Measurements from ENCODE around the gene CBX8.

CBX8 gene

DNA sequence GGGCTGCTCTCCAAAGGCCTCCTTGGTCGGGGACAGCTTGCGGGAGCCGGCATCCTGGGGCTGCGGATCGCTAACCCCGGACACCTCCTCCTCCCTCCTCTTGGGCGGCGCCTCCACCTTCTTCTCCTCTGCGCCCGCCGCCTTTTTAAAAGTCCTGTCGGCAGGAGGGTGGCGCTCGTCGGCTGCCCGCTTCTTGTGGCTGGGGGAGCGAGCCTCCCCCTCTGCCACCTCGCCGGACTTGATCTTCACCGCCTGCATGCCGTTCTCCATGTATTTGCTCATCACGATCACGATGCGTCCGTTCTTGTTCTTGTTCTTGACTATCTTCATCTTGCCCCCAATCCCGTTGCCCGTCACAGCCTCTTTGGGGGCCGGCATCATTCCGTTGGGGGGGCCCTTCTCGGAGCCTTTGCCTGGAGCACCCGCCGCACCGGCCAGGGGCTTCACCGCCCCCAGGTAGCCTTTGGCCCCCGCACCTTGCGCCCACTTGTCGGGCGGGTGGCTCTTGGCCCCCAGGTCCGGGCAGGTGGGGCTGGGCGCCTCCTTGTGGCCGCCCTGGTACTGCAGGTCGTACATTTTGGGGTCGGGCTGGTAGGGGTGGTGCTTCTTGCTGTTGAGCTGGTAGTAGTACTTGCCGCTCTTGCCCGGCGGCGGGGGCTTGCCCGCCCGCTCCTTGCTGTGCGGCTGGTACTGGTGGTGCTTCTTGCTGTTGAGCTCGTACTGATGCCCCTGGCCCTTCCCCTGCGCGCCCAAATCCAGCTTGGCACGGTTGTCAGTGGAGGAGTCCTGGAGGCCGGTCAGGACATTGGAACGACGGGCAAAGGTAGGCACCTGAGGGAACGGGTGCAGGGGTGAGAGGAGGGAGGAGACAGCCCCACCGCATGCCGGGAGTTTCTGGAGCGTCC lies 37.9 kb upstream of the CBX8 start:
- Histone ChIP-seq H3K36me3 (ENCODE audit: control insufficient read depth in 2 of 2, insufficient read depth in 2 of 2, low read length in 2 of 2) (peaks cover 0 to 3% of the 10 kb centered on the region in 2 donors), H3K9me3 (ENCODE audit: control insufficient read depth in 2 of 2, low read length in 2 of 2) (no peaks in the 10 kb centered on the region), H3K4me3 (ENCODE audit: low read length in 2 of 2) (no peak overlapping the region), H3K4me1 (ENCODE audit: control insufficient read depth, insufficient read depth, low read length) (peaks cover 48% of the 10 kb centered on the region), H3K27ac (ENCODE audit: low read length) (no peak overlapping the region), H3K9ac (ENCODE audit: low read length in 2 of 2) (no peak overlapping the region), H3K27me3 (ENCODE audit: control insufficient read depth in 1 of 2, insufficient read depth in 2 of 2, low read length in 2 of 2) (peaks cover 0 to 3% of the 10 kb centered on the region in 2 donors)

DNA sequence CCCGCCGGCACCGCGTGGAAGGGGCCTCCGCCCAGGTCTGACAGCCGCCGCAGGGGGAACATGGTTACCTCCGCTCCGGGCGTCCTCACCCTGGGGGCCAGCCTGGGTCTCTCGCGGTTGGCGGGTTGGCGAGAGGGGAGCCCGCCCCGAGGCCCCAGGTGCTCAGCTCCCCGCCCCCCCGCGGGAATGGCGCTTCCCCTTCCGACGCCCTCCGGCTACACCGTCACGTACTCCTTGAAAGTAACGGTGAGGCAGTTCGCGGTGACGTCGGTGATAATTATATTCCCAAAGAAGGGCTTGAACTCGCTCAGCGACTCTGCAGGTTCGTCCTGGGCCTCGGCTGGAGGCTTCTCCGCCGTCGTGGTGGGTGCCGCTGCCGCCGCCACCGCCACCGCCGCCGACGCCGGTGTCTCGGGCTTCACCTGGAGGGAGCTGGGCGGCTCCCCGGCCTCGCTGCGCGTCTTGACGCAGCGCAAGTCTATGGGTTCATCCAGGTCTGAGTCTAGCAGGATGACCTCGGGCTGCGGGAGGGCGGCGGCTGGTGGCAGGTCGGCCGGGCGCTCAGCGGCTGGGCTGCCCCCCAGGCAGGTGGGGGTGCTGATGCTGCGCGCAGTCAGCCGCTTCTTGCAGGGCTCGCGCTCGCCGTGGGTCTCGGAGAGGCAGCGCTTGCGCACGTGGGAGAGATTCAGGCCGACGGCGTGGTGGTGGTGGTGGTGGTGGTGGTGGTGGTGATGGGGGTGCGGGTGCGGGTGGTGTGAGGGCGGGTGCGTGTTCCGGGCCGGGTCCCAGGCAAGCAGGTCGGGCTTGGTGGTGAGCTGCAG lies 37.1 kb upstream of the CBX8 start:
- H3K36me3 ChIP-seq (ENCODE audit: control insufficient read depth in 2 of 2, insufficient read depth in 2 of 2, low read length in 2 of 2): peaks cover 0 to 3% of the 10 kb centered on the region in 2 donors
- no peak overlapping the region for H3K9ac ChIP-seq (ENCODE audit: low read length in 2 of 2)
- H3K27me3 ChIP-seq (ENCODE audit: control insufficient read depth in 1 of 2, insufficient read depth in 2 of 2, low read length in 2 of 2): no peaks in the 10 kb centered on the region
- H3K4me3 ChIP-seq (ENCODE audit: low read length in 2 of 2): no peak overlapping the region
- no peak overlapping the region for H3K27ac ChIP-seq (ENCODE audit: low read length)
- H3K4me1 ChIP-seq (ENCODE audit: control insufficient read depth, insufficient read depth, low read length): peaks cover 48% of the 10 kb centered on the region
- no peaks in the 10 kb centered on the region for H3K9me3 ChIP-seq (ENCODE audit: control insufficient read depth in 2 of 2, low read length in 2 of 2)

DNA sequence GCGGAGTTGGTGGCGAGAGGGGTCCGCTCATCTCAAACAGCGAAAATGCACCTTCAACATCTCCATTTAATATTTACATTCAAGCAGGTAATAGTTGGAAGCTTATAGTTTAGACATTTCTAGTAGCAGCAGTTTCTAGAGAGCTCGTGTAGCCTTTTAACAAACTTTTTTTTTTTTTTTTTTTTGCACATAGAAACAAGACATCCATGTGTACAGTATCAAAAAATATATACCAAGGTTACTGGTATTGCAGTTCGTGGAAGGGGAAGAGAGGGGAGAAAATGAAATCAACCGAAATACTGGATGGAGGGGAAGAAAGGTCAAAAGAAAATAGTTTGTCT lies 36.2 kb upstream of the CBX8 start:
- Histone ChIP-seq H3K27me3 (ENCODE audit: control insufficient read depth in 1 of 2, insufficient read depth in 2 of 2, low read length in 2 of 2) (no peaks in the 10 kb centered on the region), H3K9me3 (ENCODE audit: control insufficient read depth in 2 of 2, low read length in 2 of 2) (no peaks in the 10 kb centered on the region), H3K4me3 (ENCODE audit: low read length in 2 of 2) (no peak overlapping the region), H3K4me1 (ENCODE audit: control insufficient read depth, insufficient read depth, low read length) (peaks cover 46% of the 10 kb centered on the region), H3K36me3 (ENCODE audit: control insufficient read depth in 2 of 2, insufficient read depth in 2 of 2, low read length in 2 of 2) (peaks cover 0 to 3% of the 10 kb centered on the region in 2 donors), H3K9ac (ENCODE audit: low read length in 2 of 2) (no peak overlapping the region), H3K27ac (ENCODE audit: low read length) (no peak overlapping the region)

DNA sequence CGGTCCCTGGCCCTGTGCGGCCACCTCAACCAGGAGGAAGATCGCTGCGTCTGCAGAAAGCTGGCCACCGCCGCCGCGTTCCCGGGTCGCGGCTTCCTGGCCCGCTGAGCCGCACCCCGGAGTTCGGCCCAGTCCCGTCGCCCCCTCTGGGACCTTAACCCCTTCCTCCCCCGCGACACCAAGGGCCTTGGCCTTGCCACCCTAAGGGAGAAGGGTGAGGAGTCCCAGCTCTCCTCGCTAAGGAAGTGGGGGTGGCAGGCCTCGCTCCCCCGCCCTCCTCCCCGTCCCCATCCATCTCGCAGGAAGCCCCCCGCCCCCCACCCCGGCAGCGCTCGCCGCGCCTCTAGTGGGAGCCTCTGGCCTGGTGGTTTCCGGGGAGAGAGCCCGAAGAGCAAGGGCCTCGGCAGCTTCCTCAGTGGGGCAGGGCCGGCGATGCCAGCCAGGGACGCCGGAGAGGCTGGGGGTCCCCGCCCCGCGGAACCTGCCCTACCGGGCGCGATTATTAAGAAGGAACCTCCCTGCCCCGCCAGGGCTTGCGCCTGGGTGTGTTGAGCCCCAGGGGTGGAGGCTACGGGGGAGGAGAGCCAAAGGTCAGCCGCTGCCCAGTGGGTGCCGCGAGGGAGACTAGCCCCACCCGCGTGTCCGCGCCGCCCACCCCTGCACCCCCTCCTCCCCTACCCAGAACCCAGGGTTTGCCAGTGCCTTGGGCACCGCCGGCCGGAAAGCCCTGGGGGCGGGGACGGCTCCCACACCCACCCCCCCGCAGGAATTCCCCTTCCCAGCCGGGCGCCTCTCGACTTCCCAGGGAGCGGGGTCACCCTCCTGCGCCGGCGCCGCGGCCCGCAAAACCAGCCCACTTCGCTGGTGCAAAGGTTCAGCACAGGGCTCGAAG lies 35.6 kb upstream of the CBX8 start:
- Histone ChIP-seq H3K36me3 (ENCODE audit: control insufficient read depth in 2 of 2, insufficient read depth in 2 of 2, low read length in 2 of 2) (peaks cover 0 to 3% of the 10 kb centered on the region in 2 donors), H3K4me3 (ENCODE audit: low read length in 2 of 2) (peak overlapping the region in 1 of 2 donors; percentile 22), H3K27ac (ENCODE audit: low read length) (no peak overlapping the region), H3K4me1 (ENCODE audit: control insufficient read depth, insufficient read depth, low read length) (peaks cover 40% of the 10 kb centered on the region), H3K9me3 (ENCODE audit: control insufficient read depth in 2 of 2, low read length in 2 of 2) (no peaks in the 10 kb centered on the region), H3K27me3 (ENCODE audit: control insufficient read depth in 1 of 2, insufficient read depth in 2 of 2, low read length in 2 of 2) (peaks cover 0 to under 1% of the 10 kb centered on the region in 2 donors), H3K9ac (ENCODE audit: low read length in 2 of 2) (no peak overlapping the region)

DNA sequence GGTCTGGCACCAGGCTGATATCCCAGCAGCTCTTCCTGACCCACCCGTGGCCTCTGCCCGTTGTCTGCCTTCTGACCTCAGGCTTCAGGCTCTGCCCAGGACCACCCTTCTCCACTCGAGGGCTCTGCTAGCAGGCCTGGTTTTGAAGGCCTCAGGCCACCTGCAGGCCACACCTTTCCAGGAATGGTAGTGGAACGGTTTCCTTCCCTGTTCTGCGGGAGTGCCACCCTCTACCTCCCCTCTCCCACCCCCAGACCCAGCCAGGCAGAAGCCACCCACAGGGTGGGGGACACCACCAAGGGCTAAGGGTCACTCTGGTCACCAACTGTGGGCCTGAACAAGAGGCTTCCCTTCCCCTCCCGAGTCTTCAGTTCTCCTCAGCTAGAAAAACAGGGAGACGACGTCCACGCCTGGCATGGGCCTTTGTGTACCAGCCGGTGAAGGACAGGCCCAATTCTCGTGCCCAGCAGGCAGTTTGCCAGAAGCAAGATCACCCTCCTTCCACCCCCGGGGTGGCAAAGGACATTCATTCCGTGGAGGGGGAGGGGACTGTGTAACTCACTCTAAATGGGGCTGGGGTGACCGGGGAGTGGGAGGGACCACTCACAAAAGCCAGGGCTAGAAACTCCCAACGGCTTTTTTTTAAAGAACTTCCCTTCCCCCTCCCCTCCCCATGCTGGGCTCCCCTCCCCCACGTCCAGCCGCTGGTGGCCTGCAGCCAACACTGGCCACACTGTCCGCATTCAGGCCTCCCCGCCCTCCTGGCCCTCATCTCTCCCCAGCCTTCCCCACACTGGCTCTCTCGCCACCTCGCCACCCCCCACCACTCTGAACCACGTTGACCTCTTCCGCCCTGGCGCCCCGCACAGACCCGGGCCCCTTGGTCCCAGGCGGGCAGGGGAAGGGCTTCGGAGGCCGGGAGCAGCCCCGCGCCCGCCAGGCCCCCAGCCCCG lies 34.7 kb upstream of the CBX8 start:
- Histone ChIP-seq H3K4me1 (ENCODE audit: control insufficient read depth, insufficient read depth, low read length) (peaks cover 33% of the 10 kb centered on the region), H3K9me3 (ENCODE audit: control insufficient read depth in 2 of 2, low read length in 2 of 2) (no peaks in the 10 kb centered on the region), H3K9ac (ENCODE audit: low read length in 2 of 2) (no peak overlapping the region), H3K27ac (ENCODE audit: low read length) (no peak overlapping the region), H3K36me3 (ENCODE audit: control insufficient read depth in 2 of 2, insufficient read depth in 2 of 2, low read length in 2 of 2) (peaks cover 0 to 3% of the 10 kb centered on the region in 2 donors), H3K4me3 (ENCODE audit: low read length in 2 of 2) (peak overlapping the region in 1 of 2 donors; percentile 22), H3K27me3 (ENCODE audit: control insufficient read depth in 1 of 2, insufficient read depth in 2 of 2, low read length in 2 of 2) (peaks cover 6 to 9% of the 10 kb centered on the region in 2 donors)

DNA sequence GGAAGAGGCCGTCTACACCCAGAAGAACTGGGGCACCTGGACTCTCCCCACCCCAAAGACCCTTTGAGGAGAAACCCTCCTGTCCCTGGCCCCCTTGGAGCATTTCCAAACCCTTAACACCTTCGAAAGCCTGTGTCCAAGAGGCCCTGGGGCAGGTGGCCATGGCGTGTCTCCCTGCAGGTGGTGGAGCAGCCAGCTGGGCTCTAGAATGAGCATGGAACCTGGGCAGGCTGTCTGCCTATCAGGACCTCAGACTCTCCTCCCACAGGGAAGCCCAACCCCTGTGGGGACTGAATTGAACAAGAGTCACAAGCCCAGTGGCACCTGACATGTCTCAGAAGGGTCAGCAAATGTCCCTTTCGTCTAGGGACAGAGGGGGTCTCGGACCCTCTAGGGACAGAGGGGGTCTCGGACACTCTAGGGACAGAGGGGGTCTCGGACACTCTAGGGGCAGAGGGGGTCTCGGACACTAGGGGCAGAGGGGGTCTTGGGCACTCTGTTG lies 33.9 kb upstream of the CBX8 start:
- H3K9ac ChIP-seq (ENCODE audit: low read length in 2 of 2): no peak overlapping the region
- H3K36me3 ChIP-seq (ENCODE audit: control insufficient read depth in 2 of 2, insufficient read depth in 2 of 2, low read length in 2 of 2): no peaks in the 10 kb centered on the region
- no peaks in the 10 kb centered on the region for H3K9me3 ChIP-seq (ENCODE audit: control insufficient read depth in 2 of 2, low read length in 2 of 2)
- no peak overlapping the region for H3K27ac ChIP-seq (ENCODE audit: low read length)
- peaks cover 10 to 17% of the 10 kb centered on the region in 2 donors for H3K27me3 ChIP-seq (ENCODE audit: control insufficient read depth in 1 of 2, insufficient read depth in 2 of 2, low read length in 2 of 2)
- no peak overlapping the region for H3K4me3 ChIP-seq (ENCODE audit: low read length in 2 of 2)
- peaks cover 32% of the 10 kb centered on the region for H3K4me1 ChIP-seq (ENCODE audit: control insufficient read depth, insufficient read depth, low read length)

DNA sequence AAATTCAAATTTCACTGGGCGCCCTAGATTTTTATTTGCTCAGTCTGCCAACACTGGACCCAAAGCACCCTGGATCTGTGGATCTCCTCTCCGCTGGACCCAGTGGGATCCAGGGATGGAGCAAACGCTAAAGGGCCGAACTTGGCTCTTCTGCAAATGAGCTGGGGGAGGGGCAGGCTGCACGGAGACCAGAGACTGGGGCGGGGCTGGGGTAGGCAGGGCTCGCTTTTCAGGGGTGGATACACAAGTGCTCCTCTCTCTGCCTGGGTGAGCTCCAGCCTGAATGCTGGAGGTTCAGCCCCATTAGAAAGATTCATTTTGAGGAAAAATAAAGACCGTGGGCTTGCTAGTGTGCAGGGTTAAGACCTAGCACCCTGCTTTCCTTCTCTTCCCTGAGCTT lies 33.4 kb upstream of the CBX8 start:
- no peaks in the 10 kb centered on the region for H3K36me3 ChIP-seq (ENCODE audit: control insufficient read depth in 2 of 2, insufficient read depth in 2 of 2, low read length in 2 of 2)
- H3K27me3 ChIP-seq (ENCODE audit: control insufficient read depth in 1 of 2, insufficient read depth in 2 of 2, low read length in 2 of 2): peaks cover 10 to 17% of the 10 kb centered on the region in 2 donors
- no peaks in the 10 kb centered on the region for H3K9me3 ChIP-seq (ENCODE audit: control insufficient read depth in 2 of 2, low read length in 2 of 2)
- no peak overlapping the region for H3K27ac ChIP-seq (ENCODE audit: low read length)
- no peak overlapping the region for H3K4me3 ChIP-seq (ENCODE audit: low read length in 2 of 2)
- H3K4me1 ChIP-seq (ENCODE audit: control insufficient read depth, insufficient read depth, low read length): peaks cover 30% of the 10 kb centered on the region
- no peak overlapping the region for H3K9ac ChIP-seq (ENCODE audit: low read length in 2 of 2)

DNA sequence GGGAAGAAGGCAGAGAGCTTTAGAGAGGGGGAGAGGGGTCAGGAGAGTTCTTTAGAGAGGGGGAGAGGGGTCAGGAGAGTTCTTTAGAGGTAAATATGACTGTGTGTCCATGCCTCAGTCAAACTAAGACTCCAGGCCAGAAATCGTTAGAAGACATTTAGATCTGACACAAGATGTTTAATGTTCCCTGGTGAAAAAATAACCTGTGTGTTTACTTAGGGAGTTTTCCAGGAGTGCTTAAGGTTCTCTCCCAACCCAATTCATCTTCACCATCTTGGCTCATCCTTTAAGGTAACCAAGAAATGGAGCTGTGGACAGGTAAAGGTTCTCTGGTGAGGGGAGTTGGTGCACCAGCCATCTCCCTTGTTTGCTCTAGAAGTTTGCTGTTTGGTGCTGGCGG lies 32.6 kb upstream of the CBX8 start:
- H3K36me3 ChIP-seq (ENCODE audit: control insufficient read depth in 2 of 2, insufficient read depth in 2 of 2, low read length in 2 of 2): no peaks in the 10 kb centered on the region
- no peak overlapping the region for H3K4me3 ChIP-seq (ENCODE audit: low read length in 2 of 2)
- H3K9ac ChIP-seq (ENCODE audit: low read length in 2 of 2): no peak overlapping the region
- no peaks in the 10 kb centered on the region for H3K9me3 ChIP-seq (ENCODE audit: control insufficient read depth in 2 of 2, low read length in 2 of 2)
- no peak overlapping the region for H3K27ac ChIP-seq (ENCODE audit: low read length)
- peaks cover 30% of the 10 kb centered on the region for H3K4me1 ChIP-seq (ENCODE audit: control insufficient read depth, insufficient read depth, low read length)
- peaks cover 10 to 21% of the 10 kb centered on the region in 2 donors for H3K27me3 ChIP-seq (ENCODE audit: control insufficient read depth in 1 of 2, insufficient read depth in 2 of 2, low read length in 2 of 2)

DNA sequence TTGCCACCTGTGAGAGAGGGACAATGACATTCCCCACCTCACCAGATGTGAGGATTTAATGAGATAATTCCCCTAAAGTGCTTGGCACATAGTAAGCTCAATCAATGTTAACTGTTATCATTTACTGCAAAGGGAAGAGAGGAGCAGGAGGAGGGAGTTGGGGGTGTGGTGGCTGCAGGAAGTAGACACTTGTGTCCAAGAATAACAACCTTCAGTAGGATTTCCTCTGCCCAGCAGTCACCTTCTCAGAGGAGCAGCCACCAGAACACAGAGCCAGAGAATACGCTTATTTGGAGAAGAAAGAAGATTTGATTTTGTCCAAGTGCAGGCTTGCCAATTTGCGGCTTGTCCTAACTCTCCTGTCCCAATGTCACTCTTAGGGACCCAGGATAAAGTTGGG lies 32.1 kb upstream of the CBX8 start:
- Histone ChIP-seq H3K27me3 (ENCODE audit: control insufficient read depth in 1 of 2, insufficient read depth in 2 of 2, low read length in 2 of 2) (peaks cover 10 to 21% of the 10 kb centered on the region in 2 donors), H3K4me3 (ENCODE audit: low read length in 2 of 2) (no peak overlapping the region), H3K27ac (ENCODE audit: low read length) (no peak overlapping the region), H3K9ac (ENCODE audit: low read length in 2 of 2) (no peak overlapping the region), H3K4me1 (ENCODE audit: control insufficient read depth, insufficient read depth, low read length) (peaks cover 30% of the 10 kb centered on the region), H3K36me3 (ENCODE audit: control insufficient read depth in 2 of 2, insufficient read depth in 2 of 2, low read length in 2 of 2) (no peaks in the 10 kb centered on the region), H3K9me3 (ENCODE audit: control insufficient read depth in 2 of 2, low read length in 2 of 2) (no peaks in the 10 kb centered on the region)
